EL (cell line): ENCODE data around the gene SLC66A2.

Experiments
- DNase-seq: peaks from one replicate; pipeline ENCODE4 v3.0.0-alpha.2; 2016

The SLC66A2 gene

DNA sequence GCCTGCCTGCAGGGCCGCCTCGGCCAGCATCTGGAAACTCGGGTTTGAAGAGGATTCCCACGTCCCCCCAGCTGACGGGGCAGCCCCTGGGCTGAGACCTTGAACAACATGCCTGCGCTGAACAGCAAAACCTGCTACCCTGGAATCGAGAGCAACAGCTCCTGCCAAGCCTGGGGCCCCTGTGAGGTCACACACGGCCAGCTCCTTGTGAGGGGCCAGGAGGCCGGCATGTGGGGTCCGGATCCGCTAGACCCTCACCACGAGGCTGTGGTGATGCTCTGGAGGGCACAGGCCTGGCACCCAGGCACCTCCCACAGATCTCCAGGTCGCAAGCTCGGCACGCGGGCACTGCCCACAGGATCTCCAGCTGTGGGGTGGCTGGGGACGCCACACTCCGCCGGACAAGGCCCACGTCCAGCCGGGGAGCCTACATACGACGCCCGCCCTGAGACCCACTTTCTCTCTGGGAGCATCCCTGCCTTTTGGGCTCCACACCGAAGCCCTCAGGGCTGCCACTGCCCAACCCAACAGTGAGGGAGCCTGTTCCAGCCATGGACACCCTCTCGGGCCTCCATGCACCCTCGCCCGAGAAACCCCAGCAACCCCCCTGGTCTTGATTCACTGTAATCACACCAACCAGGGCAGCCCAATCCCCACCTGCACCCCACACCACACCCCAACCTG is 34.1 kb downstream of the SLC66A2 start:
- no peak for DNase-seq

DNA sequence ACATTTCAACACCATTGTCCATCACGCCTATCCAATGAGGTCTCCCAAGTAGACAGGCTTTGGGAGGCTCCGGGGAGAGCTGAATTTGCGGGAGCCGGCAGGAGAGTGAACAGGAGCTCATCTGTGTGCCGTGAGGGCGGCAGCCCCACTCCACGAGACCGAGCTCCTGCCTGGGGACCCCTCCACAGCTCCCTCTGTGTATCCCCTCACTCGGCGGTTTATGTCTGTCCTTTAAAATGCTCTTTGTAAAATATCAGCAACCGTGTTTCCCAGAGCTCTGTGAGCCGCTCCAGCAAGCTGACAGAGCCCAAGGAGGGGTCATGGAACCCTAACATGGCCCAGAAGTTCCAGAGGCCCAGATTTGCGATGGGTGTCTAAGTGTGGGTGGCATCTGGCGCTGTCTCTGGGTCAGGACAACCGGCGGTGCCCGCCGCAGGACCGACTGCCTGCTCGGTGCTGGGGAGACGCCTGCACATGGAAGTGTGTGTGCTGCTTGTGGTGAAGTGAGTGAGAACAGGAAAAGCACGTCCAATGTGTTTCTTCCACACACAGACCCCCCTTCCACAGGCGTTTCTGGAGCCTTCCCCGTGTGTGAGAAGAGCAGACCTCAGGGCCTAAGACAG is 34.8 kb downstream of the SLC66A2 start:
- no peak for DNase-seq

DNA sequence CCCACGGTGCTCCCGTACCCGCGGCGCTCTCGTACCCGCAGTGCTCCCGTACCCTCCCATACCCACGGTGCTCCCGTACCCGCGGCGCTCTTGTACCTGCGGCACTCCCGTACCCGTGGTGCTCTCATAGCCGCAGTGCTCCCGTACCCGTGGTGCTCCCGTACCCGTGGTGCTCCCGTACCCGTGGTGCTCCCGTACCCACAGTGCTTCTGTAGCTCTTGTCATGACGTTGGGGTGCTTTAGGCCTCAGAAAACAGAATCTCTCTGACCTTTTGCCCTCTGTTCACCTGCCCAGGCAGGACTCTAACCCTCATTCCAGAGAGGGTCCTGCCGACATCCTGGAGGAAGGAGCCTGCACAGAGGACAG is 35.3 kb downstream of the SLC66A2 start:
- no peak for DNase-seq

DNA sequence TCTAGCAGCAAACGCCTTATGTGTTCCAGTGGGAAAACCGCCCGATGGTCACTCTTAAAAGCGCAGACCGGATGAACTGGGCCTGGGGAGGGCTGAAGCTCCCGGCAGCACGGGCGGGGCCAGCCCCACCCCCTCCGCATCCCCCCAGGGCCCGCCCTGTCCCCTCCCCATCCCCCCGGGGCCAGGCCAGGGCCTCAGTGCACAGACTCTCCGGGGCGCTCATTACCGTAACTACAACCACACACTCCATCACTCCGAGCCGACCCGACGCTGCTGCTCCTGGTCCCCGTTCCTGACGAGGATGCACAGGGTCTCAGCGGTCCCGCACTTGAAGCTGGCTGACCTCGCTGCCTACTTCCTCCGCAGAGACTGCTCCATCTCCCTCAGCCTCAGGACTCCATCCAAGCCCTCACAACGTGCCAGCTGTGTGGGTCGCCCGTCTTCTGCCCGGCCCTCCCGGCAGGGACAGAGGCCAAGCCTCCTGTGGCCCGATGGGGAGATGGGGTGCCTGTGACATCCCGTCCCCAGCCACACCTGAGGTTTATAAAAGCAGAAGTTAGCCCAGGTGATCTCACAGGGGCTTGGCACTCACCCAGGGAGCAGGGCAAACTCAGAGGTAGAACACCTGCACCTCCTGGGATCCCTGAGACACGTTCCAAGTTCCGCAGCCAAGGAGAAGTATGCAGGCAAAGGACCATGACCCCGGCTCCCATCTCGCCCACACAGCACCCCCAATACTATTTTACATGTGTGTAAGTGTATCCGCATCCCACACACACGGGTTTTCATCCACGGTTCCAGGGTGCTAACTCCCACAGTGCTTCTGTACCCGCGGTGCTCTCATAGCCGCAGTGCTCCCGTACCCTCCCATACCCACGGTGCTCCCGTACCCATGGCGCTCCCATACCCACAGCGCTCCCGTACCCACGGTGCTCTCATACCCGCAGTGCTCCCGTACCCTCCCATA is 36.0 kb downstream of the SLC66A2 start:
- DNase-seq, result no peak

DNA sequence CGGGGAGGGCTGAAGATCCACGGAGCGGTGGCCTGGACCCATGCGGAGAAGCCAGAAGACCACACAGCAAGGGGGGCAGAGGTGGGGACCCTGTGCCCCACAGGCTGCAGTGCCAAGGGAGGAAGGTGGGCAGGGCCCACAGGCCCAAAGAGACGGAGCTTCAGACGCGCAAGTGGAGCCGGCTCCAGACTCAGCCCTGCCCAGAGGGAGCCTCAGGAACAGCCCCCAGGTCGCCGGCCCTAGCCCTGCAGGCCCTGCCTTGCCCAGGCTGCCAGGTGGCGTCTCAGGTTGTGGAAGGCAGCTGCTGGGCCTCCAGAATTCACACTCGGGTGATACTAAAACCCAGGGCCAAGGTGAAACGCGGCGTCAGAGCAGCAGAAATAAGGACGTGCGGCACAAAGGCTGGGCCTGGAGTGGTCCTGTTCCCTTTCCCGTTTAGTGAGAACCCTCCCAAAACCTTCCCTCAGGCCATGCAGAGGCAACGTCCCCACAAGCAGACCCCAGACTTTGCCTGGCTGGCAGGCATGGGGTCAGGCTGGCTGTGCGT is 36.8 kb downstream of the SLC66A2 start:
- no peak for DNase-seq

DNA sequence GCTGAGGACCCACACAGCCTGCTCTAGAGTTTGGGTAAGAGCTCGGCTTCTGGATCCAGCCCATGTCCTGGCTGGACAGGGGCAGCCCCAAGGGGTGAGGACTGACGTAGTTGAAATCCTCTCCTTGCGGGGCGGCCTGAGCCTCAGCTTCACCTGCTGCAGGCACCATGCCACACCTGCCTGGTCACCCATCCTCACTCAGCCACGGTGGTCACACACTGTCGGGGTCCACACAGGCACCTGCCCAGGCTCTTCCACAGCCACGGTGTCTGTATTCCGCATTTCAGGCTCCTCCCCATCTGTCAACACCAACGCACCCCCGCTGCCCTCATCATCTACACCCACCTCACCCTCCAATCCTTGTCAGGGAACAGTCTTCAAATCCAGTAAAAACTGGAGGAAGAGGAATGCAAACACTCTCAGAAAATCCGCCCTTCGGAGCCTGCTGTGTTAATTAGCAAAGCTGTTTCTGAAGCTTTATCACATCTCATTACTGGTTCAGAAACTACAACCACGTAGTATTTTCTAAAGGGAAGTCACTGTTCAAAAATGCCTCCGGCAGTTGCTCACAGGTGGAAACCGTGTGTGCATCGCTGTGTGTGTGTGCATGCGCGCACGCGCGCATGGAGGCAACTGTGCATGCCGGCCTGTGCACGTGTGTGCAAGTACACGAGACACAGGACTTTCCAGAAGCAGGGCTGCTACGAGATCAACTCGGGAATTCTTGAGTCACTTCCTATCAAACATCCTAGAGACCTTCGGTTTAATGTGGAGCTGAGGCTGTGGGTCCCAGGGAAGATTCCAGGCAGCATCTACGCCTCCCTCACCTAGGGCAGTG is 38.2 kb downstream of the SLC66A2 start:
- DNase-seq, result no peak

DNA sequence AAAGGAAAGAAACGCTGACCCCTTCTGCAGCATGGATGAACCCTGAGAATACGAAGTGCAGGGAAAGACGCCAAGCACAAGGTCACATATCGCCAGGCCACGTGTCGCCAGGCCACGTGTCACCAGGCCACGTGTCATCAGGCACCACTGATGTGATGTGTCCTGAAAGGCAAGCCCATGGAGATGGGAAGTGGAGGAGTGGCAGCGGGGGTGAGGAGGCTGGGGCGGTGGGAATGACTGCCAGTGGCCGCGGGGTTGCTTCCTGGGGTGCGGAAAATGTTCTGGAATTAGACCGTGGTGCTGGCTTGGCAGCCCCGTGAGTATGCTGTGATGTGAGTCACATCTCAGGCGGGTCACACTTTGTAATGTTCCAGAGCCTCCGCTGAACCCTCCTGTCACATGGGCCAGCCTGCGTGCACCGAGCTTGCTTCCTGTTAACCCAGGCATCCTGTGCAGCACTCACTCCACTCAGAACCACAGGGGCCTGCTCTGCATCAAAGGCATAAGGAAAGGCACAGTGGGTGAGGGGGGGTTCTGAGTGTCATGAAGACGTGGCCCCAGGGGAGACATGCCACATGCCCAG is 39.0 kb downstream of the SLC66A2 start:
- no peak for DNase-seq

DNA sequence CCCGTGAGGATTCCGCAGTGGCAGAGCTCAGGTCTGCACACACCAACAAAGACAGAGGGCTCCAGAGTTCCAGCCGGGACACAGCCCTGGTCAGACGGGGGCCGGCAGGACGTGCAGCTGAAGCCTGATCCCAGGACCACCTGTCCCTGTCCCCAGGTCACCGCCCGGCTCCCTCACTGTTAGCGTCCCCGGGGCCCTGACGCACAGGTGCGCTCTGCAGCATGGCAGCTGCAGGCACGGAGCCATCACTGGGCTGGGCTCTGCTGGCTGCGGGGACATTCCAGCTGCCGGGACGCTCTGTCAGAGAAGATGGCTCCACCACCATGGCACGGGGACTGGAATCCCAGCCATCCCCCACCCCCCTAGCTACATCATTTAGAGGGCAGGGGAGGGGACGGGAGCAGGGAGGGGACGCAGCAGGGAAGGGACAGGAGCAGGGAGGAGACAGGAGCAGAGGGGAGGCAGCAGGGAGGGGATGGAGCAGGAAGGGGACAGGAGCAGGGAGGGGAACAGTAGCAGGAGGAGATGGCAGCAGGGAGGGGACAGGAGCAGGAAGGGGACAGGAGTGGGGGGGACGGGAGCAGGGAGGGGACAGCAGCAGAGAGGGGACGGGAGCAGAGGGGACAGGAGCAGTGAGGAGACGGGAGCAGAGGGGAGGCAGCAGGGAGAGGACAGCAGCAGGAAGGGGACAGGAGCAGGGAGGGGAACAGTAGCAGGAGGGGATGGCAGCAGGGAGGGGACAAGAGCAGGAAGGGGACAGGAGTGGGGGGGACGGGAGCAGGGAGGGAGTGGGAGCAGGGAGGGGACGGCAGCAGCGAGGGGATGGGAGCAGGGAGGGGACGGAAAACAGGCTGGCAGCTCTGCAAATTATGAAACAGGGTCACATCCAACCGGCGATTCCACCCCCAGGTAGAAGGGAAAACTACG is 39.8 kb downstream of the SLC66A2 start:
- no peak for DNase-seq

DNA sequence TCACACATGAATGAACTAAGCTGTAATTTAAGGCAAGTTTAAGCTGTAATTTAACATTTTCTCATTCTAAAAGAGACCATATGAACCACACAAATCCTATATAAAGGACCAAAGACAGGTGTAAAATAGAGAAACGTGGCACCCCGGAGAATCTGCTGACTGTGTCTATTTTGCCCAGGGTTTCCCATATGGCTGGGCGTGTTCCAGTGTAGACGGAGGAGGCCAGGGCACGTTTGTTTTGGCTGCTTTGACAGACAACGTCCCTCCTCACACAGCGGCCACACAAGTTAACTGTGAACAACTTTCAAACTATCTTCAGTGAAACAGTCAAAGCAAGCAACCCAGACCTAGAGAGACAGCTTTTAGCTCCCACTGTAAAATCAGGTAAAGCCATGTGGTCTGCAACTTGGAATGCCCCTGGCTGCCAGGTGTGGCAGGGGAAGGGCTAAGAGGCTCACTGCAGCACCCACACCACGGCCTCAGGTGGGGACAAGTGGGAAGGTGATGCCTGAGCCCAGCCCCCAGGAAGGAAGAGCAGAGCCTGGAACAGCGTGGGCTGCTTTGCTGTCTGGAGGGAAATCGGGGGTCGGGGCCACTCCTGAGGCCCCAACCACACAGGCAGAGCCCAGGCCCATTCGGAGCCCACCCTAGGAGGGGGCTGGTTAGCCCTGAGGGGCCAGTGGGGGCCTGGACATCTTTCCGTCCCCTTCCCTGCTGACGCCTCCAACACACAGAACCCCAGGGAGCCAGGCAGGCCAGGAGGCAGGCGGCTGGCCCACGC is 40.7 kb downstream of the SLC66A2 start:
- DNase-seq, result no peak

DNA sequence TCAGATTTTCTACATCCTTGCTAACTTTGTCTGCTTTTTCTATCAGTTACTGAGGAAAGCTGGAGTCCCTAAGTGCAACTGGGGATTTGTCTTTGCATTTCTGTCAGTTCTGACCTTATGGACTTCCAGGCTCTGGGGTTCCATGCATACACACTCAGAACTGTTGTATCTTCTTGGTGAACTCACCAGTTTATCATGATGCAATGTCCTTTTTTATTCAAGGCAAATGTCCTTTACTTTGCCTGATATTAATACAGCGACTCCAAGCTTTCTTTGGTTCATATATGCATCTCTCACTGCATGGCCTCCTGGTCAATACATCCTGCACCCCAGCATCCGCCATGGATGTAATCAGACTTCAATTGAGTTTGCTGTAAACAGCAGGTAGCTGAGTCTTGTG is 44.7 kb downstream of the SLC66A2 start:
- DNase-seq, result no peak

DNA sequence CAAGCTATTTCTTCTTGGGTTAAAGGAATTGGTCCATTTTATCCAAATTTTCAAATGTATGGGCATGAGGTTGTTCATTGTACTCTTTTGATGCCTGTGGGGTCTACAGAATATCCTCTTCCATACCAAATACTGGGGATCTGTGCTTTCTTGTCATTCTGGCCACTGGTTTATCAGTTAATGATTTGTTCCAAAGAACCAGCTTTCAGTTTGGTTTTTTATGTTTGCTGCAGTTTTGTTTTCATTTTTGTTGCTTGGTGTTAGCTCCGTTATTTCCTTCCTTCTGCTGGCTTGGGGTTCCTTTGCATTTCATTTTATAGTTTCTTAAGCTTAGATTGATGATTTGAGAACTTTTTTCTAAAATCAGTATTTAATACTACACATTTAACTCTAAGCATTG is 45.5 kb downstream of the SLC66A2 start:
- DNase-seq, result no peak

DNA sequence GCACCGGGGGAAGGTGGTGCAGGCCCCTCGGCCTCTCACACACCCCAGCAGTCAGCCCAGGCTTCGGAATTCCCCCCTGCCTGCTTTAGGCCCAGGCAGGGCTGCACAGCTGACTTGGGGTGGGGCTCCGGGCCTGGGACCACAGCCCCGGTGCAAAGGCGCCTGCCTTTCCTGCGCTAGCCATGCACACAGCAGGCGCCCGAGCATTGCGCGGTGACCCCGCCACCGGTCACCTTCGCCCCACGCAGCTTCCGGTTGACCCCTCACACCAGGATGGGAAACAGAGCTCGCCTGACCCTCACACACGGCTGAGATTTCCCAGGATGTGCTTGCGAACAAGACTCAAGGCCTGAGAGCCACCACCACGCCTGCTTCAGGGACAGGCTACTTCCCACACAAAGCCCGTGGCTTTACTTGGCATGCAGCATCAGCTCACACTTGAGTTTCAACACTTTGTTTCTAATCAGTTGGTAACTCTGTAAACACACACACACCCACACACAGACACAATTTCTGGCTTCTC is 46.0 kb downstream of the SLC66A2 start:
- no peak for DNase-seq

DNA sequence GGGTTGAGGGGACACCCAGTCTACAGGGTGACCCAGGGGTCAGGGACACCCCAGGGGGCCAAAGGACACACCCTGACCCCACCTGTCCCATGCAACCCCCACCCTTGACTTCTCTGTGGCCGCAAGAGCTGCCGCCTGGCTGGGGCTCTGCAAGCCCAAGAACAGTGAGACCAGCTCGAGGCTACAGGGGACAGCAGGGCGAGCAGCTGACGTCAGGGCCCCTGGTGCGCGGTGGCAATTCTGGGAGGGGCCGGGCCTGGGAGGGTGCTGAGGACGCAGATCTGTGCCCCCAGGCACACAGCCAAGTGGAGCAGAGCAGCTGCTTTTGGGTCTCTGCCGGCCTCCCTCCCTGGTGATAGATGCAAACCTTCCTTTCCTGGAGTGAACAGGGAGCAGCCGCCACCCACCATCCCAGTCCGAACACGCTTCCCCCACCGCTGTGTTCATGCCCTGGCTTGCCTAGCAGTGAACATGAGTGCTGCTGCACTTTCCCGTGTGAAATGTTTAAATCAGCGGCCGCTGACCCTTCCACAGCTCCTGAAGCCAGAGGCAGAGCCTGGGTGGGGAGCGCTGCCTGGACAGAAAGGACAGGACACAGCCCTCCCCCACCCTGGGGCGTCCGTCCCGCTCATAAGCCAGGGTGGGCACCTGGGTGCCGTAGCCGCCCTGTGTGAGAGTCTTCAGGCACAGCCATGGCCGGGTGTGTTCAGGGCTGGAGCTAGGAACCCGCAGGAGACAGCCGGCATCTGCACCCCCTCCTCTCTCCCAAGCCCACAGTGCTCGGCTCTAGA is 46.9 kb downstream of the SLC66A2 start:
- DNase-seq, result no peak

DNA sequence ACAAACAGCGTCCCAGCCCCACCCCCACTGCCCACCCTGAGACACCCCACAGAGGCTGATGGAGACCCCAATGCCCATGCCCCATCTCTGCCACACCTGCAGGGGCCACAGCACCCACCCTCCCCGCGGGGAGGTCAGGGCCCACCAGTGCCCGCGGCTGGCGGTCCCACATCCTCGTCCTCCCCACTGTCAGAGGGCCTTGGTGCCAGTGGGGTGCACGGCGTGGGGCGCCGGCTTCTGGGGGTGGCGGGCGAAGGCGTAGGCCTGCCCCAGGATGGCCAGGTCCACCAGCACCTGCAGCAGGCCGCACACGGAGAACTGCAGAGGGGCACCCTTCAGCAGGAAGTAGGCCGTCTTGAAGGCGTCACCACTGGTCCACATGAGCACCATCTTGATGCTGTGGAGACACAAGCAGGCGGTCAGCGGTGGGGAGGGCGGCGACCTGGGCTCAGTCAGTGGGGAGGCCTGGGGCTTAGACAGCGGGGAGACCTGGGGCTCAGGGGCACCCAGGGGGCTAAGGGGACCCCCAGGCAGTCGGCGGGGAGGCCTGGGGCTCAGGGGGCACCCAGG is 47.6 kb downstream of the SLC66A2 start:
- DNase-seq, result no peak

DNA sequence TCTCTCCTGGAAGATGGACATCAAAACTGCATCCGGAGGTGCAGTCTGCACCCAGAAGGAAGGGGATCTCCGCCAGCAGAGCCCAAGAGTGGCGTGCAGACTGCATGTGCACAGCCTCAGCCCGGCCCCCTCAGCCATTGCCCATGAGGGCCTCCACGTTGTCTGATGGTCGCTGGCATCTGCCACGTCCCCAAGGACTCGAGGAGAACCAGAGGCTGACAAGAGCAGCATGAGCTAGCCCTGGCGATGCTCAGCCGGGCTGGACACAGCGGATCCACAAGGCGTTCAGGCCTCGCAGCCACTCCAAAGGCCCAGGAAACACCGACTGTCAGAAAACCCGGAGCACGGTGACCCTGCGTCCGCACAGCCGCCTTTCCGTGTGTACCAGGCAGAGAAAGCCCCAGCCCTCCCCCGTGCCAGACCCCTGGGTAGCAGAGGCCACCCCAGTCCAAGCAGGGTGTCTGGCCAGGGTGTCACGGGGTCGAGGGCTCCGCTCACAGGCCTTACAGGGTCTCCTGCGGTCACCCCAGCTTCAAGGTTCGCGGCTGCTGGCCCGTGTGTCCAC is 48.3 kb downstream of the SLC66A2 start:
- DNase-seq, result no peak

DNA sequence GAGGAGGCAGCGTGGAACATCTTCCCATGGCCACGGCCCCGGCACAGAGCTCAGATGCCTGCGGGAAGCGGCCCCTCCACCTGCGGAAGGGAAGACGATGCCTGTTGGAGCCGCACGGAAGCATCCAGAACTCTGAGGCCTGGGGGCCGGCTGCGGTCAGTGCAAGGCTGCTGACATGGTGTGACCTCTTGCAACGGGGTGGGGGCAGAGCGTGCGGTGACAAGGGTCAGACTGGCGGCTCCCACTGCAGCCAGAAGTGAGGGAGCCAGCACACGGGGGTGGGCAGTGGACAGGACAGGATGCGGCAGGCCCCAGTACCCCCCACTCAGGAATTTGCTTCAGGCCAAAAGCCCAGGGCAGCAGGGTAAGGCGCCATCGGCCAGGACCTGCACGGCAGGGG is 48.8 kb downstream of the SLC66A2 start:
- no peak for DNase-seq

DNA sequence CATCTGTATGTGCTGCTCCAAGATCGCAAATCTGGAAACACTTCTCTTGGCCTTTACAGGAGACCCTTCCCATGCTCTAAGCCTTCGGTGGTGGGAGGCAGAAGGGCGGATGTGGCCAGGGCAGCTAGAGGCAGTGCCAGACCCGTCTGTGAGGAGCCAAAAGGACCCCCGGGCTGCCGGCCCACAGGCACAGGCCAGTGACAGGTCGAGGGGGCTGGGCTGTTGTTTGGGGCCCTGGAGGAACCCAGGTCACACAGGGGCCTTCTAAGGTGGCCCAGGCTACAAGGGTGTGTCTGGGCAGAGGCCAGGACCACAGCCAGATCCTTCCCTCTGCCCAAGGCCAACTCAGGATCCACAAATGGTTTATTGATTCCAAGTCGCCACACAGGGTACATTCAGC is 49.4 kb downstream of the SLC66A2 start:
- DNase-seq, result no peak

DNA sequence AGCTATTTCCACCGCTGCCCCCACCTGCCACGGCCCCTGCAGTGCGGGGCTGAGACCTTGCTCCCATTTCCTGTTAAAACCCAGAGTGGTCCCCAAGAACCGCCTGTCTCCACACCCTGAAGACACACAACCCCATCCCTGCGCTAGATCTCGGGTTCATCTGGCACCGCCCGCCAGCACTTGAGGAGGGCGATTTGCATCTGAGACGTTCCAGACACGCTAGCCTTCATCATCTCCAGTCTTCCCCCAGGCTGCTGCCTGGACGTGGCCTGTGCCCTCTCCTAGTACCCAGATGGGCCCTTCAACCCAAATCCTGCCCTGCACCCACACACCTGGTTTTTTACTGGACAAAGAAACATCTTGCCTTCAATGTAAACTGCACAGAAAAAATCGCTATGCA is 49.8 kb downstream of the SLC66A2 start:
- DNase-seq, result no peak
